HG03039 (cell line): ENCODE results near the gene MIB2.
"Not testable (repeated sequence)": the region's sequence is repeated elsewhere in the genome, so short reads cannot be mapped to it uniquely, and the experiment has no call there.

Experiments
- ATAC-seq: cut with Tn5 transposase; IDR thresholded peaks from one replicate; pipeline ENCODE4 v1.9.1; 2021; ENCODE audit warnings: mild to moderate bottlenecking, moderate library complexity; ENCODE audit not compliant: unreplicated experiment

The MIB2 gene

DNA sequence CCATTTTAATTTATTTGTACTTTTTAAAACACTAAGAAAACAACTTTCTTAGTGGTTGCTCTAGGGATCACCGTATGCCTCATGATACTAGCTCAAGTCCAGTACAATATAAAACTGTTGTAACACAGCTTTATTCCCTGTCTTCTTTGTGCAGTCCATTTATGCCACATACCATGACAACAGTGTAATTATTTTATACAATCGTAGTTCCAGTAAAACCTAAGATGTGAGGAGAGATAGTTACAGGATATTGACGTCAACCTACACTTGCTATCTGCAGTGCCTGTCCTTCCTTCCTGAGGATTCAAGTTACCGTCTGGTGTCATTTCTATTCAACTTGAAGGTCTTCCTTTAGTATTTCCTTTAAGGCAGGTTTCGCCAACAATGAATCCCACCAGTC is 31.0 kb downstream of the MIB2 start:
- not testable (repeated sequence) for ATAC-seq

- not testable (repeated sequence) for ATAC-seq
These were observed 32.4 kb downstream of the MIB2 start for GRCh38 chr1:1647567-1648241.

DNA sequence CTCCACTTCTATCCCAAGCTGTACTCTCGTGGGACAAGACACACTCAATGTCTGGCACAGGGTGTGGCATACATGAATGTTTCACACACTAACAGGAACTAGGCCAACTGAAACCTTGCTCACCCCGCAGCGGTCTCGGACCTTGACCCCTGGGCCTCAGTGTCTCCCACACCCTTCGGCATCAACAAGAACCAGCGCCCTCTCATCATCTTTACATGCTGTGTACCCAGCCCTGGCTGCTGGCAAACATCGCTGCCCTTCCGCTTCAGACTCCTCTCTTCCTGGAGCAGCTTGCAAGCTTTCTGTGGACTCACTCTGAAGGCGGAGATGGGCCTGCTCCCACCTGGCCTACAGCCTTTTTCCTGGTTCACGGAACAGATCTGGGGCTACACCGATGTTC is 33.0 kb downstream of the MIB2 start:
- ATAC-seq: not testable (repeated sequence)

GRCh38 chr1:1658583-1659549 is 43.6 kb downstream of the MIB2 start, which contains the start of gene CDK11B:
Gene CDK11B (minus strand): TSS chr1:1659004. CDS start chr1:1657485, 1,519 bp downstream.
- peak; percentile 76 for ATAC-seq

DNA sequence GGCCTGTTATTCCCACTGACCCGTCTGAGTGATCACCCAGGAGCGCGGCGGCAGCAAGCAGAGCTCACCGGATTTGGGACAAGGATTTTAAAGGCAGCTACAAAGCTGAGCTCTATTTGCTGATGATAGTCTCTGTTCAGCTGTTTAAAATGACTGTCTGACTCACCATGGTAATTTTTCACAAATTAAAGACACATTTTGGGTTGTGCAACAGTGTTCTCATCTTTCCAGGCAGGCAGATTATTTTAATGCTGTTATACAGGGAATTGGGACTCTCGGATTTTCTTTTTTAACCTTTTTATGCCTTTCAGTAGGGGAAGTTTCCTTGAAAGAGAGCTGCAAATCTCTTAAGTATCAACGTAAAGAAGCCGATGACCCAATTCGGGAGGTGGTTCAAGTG is 47.1 kb downstream of the MIB2 start:
- not testable (repeated sequence) for ATAC-seq

- not testable (repeated sequence) for ATAC-seq
These were observed 47.7 kb downstream of the MIB2 start for GRCh38 chr1:1662830-1663560.

GRCh38 chr1:1664318-1664717 is 49.0 kb downstream of the MIB2 start:
- not testable (repeated sequence) for ATAC-seq

GRCh38 chr1:1664941-1665814 is 49.9 kb downstream of the MIB2 start:
- ATAC-seq: no peak

- no peak for ATAC-seq
These were observed 50.5 kb downstream of the MIB2 start for GRCh38 chr1:1665815-1666251.

DNA sequence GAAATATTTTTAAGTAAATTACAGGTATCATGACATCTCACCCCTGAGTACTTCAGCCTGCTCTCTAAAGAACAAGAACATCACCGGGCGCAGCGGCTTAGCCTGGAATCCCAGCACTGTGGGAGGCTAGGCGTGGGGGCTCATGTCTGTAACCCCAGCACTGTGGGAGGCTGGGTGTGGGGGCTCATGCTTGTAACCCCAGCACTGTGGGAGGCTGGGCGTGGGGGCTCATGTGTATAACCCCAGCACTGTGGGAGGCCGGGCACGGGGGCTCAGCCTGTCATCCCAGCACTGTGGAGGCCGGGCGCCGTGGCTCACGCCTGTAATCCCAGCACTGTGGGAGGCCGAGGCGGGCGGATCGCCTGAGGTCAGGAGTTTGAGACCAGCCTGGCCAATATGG is 51.2 kb downstream of the MIB2 start:
- no peak for ATAC-seq

DNA sequence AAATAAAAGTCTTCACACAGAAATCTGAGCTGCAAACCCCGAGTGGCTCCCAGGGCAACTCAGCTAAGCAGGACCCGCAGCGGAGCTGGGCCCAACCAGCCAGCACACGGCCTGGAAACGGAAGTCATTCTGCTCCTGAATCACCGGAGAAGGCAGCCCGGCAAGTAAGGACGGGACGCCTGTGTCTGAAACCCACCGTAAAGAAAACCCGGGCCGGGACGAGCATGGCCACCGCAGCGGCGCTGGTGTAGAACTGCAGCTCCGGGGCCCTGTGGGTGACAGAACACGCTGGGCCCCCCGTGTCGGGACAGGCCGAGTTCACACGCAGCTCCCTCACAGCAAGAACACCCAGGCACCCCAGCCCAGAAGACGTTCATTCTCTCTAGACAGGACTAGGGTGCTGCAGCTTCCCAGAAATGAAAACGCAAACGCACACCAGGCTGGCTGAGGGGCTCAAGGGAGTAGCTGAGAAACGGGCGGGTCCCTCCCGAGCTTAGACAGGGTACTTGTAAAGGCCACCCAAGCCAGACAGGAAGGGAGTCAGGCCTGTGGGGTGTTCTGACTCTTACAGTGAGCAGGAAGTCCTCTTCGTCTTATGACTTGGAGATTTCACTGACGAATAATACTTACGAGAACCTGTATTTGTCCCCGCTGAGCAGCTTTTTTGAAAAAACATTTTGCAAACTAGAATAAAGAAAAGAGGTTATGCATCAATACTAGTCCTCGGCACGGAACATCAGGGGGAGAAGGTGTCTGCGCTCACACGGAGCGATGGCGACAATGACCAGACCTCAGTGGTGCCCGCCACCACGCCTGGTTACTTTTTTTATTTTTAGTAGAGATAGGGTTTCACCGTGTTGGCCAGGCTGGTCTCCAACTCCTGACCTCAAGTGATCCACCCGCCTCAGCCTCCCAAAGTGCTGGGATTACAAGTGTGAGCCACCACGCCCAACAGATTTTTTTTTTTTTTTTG is 54.5 kb downstream of the MIB2 start:
- ATAC-seq: no peak

DNA sequence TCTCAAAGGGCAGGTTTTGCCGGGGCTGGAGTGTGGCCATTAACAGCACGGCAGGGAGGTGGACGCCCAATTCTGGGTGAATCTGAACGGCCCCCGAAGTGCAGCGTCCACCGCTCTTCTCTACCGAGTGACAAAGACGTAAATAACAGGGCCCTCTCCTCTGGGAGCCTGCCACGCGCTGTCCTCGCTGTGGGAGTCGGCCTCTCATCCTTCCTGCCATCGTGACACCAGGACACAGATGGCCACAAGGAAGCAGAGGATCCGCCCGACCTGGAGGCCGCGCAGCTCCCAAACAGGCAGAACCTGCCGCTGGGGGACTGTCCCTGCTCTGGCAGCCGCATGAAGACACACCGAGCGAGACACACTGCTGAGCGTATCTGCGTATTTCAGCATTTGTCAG is 55.6 kb downstream of the MIB2 start:
- no peak for ATAC-seq

DNA sequence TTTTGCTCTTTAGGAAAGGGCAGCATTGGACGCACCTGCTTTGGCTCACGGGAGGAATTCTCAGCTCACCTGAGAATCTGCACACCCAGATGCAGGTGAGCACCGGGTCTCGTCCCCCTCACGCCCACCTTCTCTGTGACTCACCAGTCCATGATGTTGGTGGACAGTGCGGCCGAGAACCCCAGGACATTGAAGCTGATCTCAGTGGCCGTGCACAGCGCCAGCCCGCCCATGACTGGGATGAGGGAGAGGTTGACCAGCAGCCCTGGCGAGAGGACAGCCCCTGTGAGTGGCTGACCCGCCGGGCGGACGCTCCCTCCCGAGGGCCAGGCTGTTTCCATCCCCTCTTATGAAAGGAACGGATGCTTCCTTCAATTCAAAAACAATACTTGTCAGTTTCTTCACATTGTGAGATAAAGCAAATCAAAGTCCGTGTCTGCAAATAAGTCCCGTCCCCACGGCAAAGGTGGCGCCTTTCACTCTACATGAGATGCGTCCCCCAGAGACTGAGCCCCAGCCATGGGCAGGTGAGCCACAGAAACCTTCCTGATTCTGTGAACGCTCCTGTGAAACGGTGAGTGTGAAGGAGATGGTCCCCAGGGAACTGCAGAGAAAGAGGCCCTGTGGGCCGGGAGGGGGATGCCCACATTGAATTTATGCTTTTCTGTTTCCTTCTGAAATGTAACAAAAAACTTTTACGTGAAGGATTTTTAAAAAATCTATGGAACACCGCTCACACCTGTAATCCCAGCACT is 56.2 kb downstream of the MIB2 start:
- ATAC-seq: no peak

DNA sequence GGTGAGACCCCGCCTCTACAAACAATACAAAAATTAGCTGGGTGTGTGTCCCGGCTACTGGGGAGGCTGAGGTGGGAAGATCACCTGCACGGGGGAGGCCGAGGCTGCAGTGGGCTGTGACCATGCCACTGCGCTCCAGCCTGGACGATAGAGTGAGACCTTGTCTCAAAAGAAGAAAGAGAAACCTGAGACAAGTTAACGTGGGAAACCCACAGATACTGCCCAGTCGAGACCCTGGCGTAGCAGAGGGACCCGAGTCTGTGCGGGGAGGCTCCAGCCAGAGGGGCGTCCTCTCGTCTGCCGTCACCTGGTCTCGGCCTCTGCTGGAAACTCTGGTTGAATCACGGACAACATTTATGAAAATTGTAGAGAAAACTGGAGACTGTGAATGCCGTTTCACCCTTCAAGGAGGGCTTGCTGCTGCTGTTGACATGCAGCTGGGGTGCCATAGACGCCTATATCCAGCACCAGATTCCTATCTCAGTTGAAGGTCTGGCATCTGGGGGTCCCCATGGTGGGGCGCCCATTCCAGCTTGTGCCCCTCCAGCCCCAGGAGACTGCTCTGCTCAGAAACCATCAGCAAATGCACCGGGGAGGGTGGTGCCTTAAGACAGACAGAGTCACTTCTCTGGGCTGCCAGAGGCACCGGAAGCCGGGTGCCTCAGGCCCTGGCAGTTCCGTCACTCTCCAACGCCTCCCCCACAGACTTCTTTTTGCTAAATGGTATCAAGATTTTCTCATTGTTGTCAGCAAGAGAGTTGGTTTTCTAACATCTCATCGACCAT is 57.1 kb downstream of the MIB2 start:
- ATAC-seq: no peak

DNA sequence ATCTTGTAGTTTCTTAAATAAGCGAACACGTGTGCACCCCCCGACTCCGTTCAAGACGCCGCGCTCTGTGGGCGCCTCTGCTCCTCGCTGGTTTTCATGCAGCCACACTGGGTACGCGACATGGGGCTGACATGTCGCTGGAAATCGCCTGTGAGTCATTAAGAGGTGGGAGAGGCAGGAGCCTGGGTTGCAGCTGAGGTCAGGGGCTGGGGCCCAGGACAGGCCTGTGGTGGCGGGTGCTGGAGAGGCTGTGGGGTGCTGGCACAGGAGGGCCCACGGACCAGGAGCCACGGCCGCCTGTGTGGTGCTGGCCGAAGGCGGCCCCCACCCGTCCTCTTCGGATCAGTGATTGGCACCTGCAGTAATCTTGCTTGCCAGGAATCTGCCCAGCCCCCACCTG is 59.5 kb downstream of the MIB2 start:
- not testable (repeated sequence) for ATAC-seq

GRCh38 chr1:1675218-1675617 is 59.9 kb downstream of the MIB2 start:
- ATAC-seq: not testable (repeated sequence)

DNA sequence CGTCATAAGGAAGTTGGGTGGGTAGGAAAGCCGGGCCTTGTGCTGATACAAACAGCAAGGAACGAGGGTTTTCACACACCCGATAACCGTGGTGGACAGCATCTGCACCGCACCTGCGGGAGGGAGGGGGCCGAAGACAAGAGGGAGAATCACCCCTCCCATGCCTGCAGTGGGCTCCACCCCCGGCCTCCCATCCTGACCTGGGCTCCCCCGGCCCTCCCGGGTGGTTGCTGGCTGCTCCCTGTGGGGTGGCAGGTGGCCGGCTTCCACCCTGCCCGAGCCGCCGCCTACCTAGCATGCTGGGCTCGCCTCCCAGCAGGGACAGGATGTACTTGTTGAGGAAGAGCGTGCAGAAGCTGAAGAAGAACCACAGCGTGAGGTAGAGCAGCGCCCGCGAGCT is 60.8 kb downstream of the MIB2 start:
- not testable (repeated sequence) for ATAC-seq
